ENCODE results near the gene RNU5D-1.

The RNU5D-1 gene

DNA sequence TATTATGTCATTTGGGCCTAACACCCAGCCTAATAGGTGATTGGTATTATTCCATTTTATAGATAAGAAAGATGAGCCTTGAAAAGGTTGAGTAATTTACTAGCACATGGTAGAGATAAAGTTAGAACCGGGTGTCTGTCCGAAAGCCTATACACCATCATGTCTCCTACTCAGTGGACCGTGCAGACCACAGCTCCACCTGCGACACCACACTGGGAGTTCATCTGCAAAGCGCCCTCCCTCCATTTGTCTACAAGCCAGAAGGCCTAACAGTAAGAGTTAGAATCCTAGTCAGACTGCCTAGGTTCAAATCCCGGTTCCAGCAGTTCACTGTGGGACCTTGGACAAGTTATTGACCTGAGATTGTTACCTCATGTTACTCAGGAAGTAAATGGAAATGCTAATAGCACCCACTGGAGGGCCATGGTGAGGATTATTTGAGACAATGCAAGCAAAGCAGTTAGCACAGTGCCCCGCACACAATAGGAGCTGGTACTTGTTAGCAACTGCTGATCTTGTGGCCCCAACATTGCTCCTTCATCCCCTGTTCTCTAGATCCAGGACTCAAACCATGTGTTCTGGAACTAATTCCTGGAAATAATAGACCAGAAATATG is 36.0 kb downstream of the RNU5D-1 start:
- in situ Hi-C loops (cut with HindIII; ENCODE audit: low sequenced_read_pairs): no loop called here
- DNase-seq (ENCODE audit: low read depth): no peak
- no peak overlapping the region for H3K4me3 ChIP-seq (ENCODE audit: low read depth, low read length)
- TF ChIP-seq, protein P1, sequence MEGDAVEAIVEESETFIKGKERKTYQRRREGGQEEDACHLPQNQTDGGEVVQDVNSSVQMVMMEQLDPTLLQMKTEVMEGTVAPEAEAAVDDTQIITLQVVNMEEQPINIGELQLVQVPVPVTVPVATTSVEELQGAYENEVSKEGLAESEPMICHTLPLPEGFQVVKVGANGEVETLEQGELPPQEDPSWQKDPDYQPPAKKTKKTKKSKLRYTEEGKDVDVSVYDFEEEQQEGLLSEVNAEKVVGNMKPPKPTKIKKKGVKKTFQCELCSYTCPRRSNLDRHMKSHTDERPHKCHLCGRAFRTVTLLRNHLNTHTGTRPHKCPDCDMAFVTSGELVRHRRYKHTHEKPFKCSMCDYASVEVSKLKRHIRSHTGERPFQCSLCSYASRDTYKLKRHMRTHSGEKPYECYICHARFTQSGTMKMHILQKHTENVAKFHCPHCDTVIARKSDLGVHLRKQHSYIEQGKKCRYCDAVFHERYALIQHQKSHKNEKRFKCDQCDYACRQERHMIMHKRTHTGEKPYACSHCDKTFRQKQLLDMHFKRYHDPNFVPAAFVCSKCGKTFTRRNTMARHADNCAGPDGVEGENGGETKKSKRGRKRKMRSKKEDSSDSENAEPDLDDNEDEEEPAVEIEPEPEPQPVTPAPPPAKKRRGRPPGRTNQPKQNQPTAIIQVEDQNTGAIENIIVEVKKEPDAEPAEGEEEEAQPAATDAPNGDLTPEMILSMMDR (IDR thresholded peaks at IDR 0.05; ENCODE audit: low read depth, low read length, missing control alignments): no peak

DNA sequence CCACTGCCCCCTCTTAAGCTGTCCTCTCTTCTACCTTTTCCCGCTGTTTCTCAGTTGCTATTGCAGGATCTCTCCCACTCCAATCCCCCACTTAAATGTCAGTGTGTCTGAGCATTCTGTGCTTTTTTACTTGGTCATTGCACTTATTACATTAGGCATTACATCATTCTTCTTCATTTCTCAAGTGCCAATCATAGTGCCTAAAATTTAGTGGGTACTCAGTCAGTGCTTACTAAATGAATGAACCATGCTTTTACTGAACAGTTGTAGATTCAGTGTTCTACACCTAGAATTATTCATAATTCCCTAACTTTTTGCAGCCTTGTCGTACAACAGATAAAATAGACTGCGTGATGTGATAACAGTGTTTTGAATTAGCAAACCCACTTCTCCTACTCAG is 37.1 kb downstream of the RNU5D-1 start:
- no peak for DNase-seq (ENCODE audit: low read depth)
- H3K4me3 ChIP-seq (ENCODE audit: low read depth, low read length): no peak overlapping the region
- TF ChIP-seq, protein P1 (IDR thresholded peaks at IDR 0.05; ENCODE audit: low read depth, low read length, missing control alignments): no peak
- in situ Hi-C loops (cut with HindIII; ENCODE audit: low sequenced_read_pairs): no loop called here

DNA sequence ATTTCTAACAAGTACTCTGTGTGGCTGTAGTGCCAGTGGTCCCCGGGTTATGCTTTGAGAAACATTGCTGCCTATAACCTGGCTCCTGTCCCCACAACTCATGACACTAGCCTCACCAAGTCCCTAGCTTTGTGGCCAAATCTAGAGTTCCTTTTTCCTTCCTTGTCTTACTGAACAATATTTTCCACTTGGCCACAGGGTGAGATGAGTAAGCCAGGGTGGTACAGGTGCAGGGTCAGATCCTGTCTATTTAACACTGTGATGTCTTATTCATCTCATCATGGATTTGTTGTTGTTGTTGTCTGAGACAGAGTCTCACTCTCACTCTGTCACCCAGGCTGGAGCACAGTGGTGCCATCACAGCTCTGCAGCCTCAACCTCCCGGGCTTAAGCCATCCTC is 37.8 kb downstream of the RNU5D-1 start:
- H3K4me3 ChIP-seq (ENCODE audit: low read depth, low read length): no peak overlapping the region
- in situ Hi-C loops (cut with HindIII; ENCODE audit: low sequenced_read_pairs): no loop called here
- no peak for DNase-seq (ENCODE audit: low read depth)
- TF ChIP-seq, protein P1 (IDR thresholded peaks at IDR 0.05; ENCODE audit: low read depth, low read length, missing control alignments): no peak

DNA sequence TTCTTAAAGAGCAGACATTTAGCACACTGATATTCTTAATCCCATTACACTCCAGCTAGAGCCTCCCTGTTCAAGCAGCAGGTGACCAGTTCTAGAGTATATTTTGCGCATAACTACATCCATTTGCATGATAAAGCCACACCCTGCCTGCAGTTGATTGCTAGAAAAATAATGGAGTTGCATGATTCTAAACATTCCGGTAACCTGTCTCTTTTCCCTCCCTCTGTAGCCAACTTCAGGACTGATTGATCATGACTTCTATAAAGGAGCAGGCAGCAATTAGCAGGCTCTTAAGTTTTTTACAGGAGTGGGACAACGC is 41.6 kb downstream of the RNU5D-1 start:
- no peak for DNase-seq (ENCODE audit: low read depth)
- no peak overlapping the region for H3K4me3 ChIP-seq (ENCODE audit: low read depth, low read length)
- TF ChIP-seq, protein P1 (IDR thresholded peaks at IDR 0.05; ENCODE audit: low read depth, low read length, missing control alignments): no peak
- in situ Hi-C loops (cut with HindIII; ENCODE audit: low sequenced_read_pairs): no loop called here

DNA sequence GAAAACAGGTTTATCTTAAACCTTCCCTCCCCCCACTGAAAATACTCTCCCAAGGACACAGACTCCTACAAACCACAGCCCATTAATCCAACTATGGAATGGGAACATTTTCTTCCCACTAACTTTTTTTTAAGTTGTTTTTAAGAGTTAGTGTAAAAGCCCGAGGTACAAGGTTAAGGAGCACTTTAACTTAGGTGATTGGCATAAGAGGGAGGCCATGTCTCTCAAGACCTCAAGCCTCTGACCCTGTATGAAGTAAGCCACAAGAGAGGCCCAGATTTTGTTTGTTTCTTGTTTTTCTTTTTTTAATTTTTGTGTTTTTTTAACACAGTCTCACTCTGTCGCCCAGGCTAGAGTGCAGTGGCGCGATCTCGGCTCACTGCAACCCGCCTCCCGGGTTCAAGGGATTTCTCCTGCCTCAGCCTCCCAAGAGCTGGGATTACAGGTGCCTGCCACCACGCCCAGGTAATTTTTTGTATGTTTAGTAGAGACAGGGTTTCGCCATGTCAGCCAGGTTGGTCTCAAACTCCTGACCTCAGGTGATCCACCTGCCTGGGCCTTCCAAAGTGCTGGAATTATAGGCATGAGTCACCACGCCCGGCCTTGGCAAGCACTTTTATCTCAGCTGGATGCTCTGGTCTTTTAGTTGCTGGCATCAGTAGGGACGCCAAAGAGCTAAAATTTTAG is 42.1 kb downstream of the RNU5D-1 start:
- H3K4me3 ChIP-seq (ENCODE audit: low read depth, low read length): no peak overlapping the region
- TF ChIP-seq, protein P1 (IDR thresholded peaks at IDR 0.05; ENCODE audit: low read depth, low read length, missing control alignments): no peak
- no peak for DNase-seq (ENCODE audit: low read depth)
- in situ Hi-C loops (cut with HindIII; ENCODE audit: low sequenced_read_pairs): no loop called here

DNA sequence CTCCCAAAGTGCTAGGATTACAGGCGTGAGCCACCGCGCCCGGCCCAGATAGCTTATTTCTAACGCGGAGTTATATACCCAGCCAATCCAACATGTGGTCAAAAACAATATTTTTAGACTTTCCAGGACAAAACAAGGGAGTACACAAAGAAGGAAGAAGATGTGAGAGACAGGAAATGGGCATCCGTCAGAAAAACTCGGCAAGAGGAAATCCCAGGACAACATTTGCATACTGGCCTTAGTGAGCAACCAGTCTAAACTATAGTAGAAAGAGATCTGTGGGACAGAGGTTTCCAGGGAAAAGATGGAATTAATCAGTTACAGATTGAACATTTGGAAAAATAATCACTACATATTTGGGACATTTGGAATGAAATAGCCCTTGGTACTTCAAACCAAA is 45.1 kb downstream of the RNU5D-1 start:
- H3K4me3 ChIP-seq (ENCODE audit: low read depth, low read length): no peak overlapping the region
- no peak for DNase-seq (ENCODE audit: low read depth)
- in situ Hi-C loops (cut with HindIII; ENCODE audit: low sequenced_read_pairs): no loop called here
- TF ChIP-seq, protein P1 (IDR thresholded peaks at IDR 0.05; ENCODE audit: low read depth, low read length, missing control alignments): no peak

Data from astrocyte of the cerebellum (primary cell).